Smooth muscle cell (in vitro differentiated cells): ENCODE measurements around the gene TYR. TPM values are rescaled to one million over a fixed set of nuclear protein-coding genes. Genes with fewer than 3 reads are reported as not detected.

Experiments
- DNase-seq: peaks from one replicate; lab custom pipeline; 2025; ENCODE audit not compliant: unreplicated experiment; lab: John Stamatoyannopoulos, UW
- H2AFZ ChIP-seq: fragments of 200-600 bp; sonication (generic); 2 replicates; pipeline ENCODE4 v1.6.0; 2016; ENCODE audit warnings: antibody characterized with exemption, low read depth, mild to moderate bottlenecking
- H3F3A ChIP-seq: fragments of 200-600 bp; sonication (generic); 2 replicates; pipeline ENCODE4 v1.6.0; 2017; ENCODE audit warnings: antibody characterized with exemption, low read depth
- H3K27ac ChIP-seq: fragments of 200-600 bp; sonication (generic); 2 replicates; pipeline ENCODE4 v1.5.1; 2016; ENCODE audit warnings: low read depth, mild to moderate bottlenecking
- H3K27me3 ChIP-seq: fragments of 200-600 bp; sonication (generic); 2 replicates; pipeline ENCODE4 v1.6.1; 2016; ENCODE audit warnings: low read depth, mild to moderate bottlenecking
- H3K36me3 ChIP-seq: fragments of 200-600 bp; sonication (generic); 2 replicates; pipeline ENCODE4 v1.5.1; 2016; ENCODE audit warnings: low read depth
- H3K4me1 ChIP-seq: fragments of 200-600 bp; sonication (generic); 2 replicates; pipeline ENCODE4 v1.5.1; 2016; ENCODE audit warnings: low read depth
- H3K4me2 ChIP-seq: fragments of 200-600 bp; sonication (generic); 2 replicates; pipeline ENCODE4 v1.6.0; 2016; ENCODE audit warnings: mild to moderate bottlenecking
- H3K4me3 ChIP-seq: fragments of 200-600 bp; sonication (generic); 2 replicates; pipeline ENCODE4 v1.5.1; 2016; ENCODE audit warnings: mild to moderate bottlenecking
- H3K79me2 ChIP-seq: fragments of 200-600 bp; sonication (generic); 2 replicates; pipeline ENCODE4 v1.6.0; 2016; ENCODE audit warnings: low read depth, mild to moderate bottlenecking
- H3K9ac ChIP-seq: fragments of 200-600 bp; sonication (generic); 2 replicates; pipeline ENCODE4 v1.6.0; 2016; ENCODE audit warnings: low read depth
- H3K9me3 ChIP-seq: fragments of 200-600 bp; sonication (generic); replicated peaks from 2 replicates; pipeline ENCODE4 v1.5.1; 2016; ENCODE audit warnings: low read depth
- H4K20me1 ChIP-seq: fragments of 200-600 bp; sonication (generic); 2 replicates; pipeline ENCODE4 v1.6.0; 2016; ENCODE audit warnings: low read depth
- CTCF ChIP-seq: fragments of 200-600 bp; sonication (generic); IDR thresholded peaks from 2 replicates; pipeline ENCODE4 v1.5.1; 2017; ENCODE audit warnings: borderline replicate concordance, mild to moderate bottlenecking, antibody characterized with exemption; ENCODE audit not compliant: insufficient read depth, poor library complexity, severe bottlenecking
- WGBS: methylation state at CpG from one replicate; pipeline ENCODE4 v1.1.7; 2016; ENCODE audit warnings: low lambda C conversion rate; 5-methylcytosine and 5-hydroxymethylcytosine counted together
- polyA plus RNA-seq: library from polyadenylated mRNA; unstranded; fragments of >200 nt; fragmentation: Nextera tagmentation; extraction: Ambion mirVana; gene quantifications from 2 replicates; pipeline ENCODE4 v1.2.1, GENCODE V29; 2016
- total RNA-seq: library from RNA; depleted of rRNA; stranded (reverse); fragments of >200 nt; gene quantifications from 2 replicates; pipeline ENCODE4 v1.2.3, GENCODE V29; 2014

Gene TYR
- total RNA-seq: not detected in 2 replicates
- polyA plus RNA-seq: not detected in 2 replicates

DNA sequence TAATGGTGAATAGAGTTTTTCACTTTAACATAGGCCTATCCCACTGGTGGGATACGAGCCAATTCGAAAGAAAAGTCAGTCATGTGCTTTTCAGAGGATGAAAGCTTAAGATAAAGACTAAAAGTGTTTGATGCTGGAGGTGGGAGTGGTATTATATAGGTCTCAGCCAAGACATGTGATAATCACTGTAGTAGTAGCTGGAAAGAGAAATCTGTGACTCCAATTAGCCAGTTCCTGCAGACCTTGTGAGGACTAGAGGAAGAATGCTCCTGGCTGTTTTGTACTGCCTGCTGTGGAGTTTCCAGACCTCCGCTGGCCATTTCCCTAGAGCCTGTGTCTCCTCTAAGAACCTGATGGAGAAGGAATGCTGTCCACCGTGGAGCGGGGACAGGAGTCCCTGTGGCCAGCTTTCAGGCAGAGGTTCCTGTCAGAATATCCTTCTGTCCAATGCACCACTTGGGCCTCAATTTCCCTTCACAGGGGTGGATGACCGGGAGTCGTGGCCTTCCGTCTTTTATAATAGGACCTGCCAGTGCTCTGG lies at the start of gene TYR:
Gene TYR, plus strand, starts transcription at position 185 of the 541 bp plus-strand sequence. Its CDS starts 79 bp downstream, at position 264.
- H3K79me2 ChIP-seq: no peaks in the 10 kb centered on the region
- no peak within 1 kb of the TSS for H3K4me2 ChIP-seq
- H2AFZ ChIP-seq: no peak within 1 kb of the TSS
- TF ChIP-seq CTCF: no peak
- no peaks in the 10 kb centered on the region for H3K27me3 ChIP-seq
- H3K9me3 ChIP-seq: no peaks in the 10 kb centered on the region
- DNase-seq: no peak
- no peaks in the 10 kb centered on the region for H3K4me1 ChIP-seq
- H3F3A ChIP-seq: no peaks in the 10 kb centered on the region
- H3K4me3 ChIP-seq: no peak within 1 kb of the TSS
- no peak within 1 kb of the TSS for H3K9ac ChIP-seq
- WGBS: 92% methylated on average over 8 of the region's 8 CpGs
- no peaks in the 10 kb centered on the region for H4K20me1 ChIP-seq
- H3K27ac ChIP-seq: no peak within 1 kb of the TSS
- no peaks in the 10 kb centered on the region for H3K36me3 ChIP-seq

DNA sequence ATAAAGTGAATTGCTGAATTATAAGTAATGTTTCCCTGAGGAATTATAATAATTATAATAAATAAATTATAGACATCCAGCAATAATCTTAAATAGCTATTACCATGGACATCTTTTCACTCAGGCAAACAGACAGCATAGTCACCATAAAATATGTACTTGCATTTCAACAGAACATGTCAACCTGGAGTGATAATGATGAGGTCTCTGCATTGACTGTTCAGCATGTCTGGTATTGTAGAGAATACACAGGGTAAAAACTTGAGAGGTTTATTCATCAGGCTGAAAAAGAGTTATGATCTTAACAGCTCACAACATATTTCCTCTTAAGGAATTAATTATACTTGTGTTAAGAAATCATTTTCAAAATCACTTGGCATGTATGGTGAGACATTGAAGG lies 41.1 kb upstream of the TYR start:
- H3K4me3 ChIP-seq: no peak overlapping the region
- H3K9ac ChIP-seq: no peak overlapping the region
- no peaks in the 10 kb centered on the region for H3K36me3 ChIP-seq
- H3K4me1 ChIP-seq: no peaks in the 10 kb centered on the region
- TF ChIP-seq CTCF: no peak
- no peak for DNase-seq
- H2AFZ ChIP-seq: no peak overlapping the region
- H4K20me1 ChIP-seq: no peaks in the 10 kb centered on the region
- H3K4me2 ChIP-seq: no peak overlapping the region
- no peak overlapping the region for H3K27ac ChIP-seq
- no peaks in the 10 kb centered on the region for H3F3A ChIP-seq
- no peaks in the 10 kb centered on the region for H3K9me3 ChIP-seq
- no peaks in the 10 kb centered on the region for H3K27me3 ChIP-seq
- no peaks in the 10 kb centered on the region for H3K79me2 ChIP-seq

- no peak overlapping the region for H3K4me2 ChIP-seq
- no peak for TF ChIP-seq CTCF
- H3K36me3 ChIP-seq: no peaks in the 10 kb centered on the region
- no peak overlapping the region for H3K27ac ChIP-seq
- no peaks in the 10 kb centered on the region for H3K27me3 ChIP-seq
- no peak overlapping the region for H3K4me3 ChIP-seq
- H2AFZ ChIP-seq: no peak overlapping the region
- no peak overlapping the region for H3K9ac ChIP-seq
- no peaks in the 10 kb centered on the region for H3F3A ChIP-seq
- H3K9me3 ChIP-seq: no peaks in the 10 kb centered on the region
- WGBS: 84% methylated on average over 1 of the region's 1 CpG
- no peak for DNase-seq
- H3K4me1 ChIP-seq: no peaks in the 10 kb centered on the region
- H4K20me1 ChIP-seq: no peaks in the 10 kb centered on the region
- no peaks in the 10 kb centered on the region for H3K79me2 ChIP-seq
These were observed 30.4 kb upstream of the TYR start for GRCh38 chr11:89147229-89147628.

DNA sequence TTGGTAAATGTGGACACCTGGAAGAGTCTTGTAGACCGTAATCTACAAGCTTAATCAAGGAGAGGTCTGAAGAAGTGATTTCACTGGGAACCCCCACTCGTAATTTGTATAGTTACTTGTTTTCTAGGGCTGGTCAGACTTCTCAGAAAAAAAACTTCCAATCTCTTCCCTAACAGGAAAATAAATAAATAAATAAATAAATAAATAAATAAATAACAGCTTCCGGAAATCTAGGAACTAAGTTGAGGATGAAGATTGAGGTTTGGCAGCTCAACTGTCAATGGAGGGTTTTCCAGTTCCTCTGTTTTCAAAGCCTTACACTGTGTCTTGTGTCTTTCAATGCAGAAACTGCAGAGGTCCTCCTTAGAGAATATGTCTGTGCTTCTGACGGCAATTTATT lies 17.7 kb upstream of the TYR start:
- H3K4me3 ChIP-seq: no peak overlapping the region
- H4K20me1 ChIP-seq: no peaks in the 10 kb centered on the region
- no peaks in the 10 kb centered on the region for H3K36me3 ChIP-seq
- no peaks in the 10 kb centered on the region for H3K9me3 ChIP-seq
- no peaks in the 10 kb centered on the region for H3F3A ChIP-seq
- no peaks in the 10 kb centered on the region for H3K4me1 ChIP-seq
- no peaks in the 10 kb centered on the region for H3K79me2 ChIP-seq
- H2AFZ ChIP-seq: no peak overlapping the region
- TF ChIP-seq CTCF: no peak
- 88% methylated on average over 4 of the region's 4 CpGs for WGBS
- H3K27ac ChIP-seq: no peak overlapping the region
- H3K27me3 ChIP-seq: no peaks in the 10 kb centered on the region
- DNase-seq: no peak
- no peak overlapping the region for H3K4me2 ChIP-seq
- no peak overlapping the region for H3K9ac ChIP-seq
